HCEC 1CT (cell line): ENCODE data around the gene GPANK1.

Experiments used
- DNase-seq: peaks from one replicate; pipeline ENCODE4 v3.0.0-alpha.2; 2017

Gene GPANK1

DNA sequence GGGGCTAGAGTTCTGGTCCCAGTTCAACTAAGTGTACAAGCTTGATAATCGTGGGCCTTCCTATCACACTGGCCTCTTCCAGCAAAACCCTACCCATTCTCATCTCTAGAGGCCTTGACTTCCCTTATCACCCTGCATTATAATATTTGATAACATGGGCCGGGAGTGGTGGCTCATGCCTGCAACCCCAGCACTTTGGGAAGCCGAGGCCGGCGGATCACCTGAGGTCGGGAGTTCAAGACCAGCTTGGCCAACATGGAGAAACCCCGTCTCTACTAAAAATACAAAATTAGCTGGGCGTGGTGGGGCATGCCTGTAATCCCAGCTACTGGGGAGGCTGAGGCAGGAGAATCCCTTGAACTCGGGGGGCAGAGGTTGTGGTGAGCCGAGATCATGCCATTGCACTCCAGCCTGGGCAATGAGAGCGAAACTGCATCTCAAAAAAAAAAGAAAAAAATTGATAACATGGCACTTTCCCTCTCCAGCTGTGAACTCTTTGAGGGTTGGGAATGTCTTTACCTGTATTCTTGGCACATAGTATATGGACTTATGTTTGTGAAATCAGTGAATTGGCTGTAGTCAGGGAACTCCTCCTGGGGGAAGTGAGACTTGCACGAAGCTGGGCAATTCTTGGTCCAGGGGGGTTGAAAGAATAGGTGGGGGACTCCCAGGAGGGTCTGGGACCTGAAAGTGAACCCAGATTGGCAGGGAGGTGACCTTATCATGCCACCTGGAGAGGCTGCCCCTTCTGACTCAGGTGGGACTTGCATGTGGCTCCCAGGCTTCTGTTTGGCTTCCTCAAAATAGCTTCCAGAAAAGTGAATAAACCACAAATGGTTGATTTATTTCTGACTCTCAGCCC, 3.3 kb downstream of the GPANK1 start:
- no peak for DNase-seq

DNA sequence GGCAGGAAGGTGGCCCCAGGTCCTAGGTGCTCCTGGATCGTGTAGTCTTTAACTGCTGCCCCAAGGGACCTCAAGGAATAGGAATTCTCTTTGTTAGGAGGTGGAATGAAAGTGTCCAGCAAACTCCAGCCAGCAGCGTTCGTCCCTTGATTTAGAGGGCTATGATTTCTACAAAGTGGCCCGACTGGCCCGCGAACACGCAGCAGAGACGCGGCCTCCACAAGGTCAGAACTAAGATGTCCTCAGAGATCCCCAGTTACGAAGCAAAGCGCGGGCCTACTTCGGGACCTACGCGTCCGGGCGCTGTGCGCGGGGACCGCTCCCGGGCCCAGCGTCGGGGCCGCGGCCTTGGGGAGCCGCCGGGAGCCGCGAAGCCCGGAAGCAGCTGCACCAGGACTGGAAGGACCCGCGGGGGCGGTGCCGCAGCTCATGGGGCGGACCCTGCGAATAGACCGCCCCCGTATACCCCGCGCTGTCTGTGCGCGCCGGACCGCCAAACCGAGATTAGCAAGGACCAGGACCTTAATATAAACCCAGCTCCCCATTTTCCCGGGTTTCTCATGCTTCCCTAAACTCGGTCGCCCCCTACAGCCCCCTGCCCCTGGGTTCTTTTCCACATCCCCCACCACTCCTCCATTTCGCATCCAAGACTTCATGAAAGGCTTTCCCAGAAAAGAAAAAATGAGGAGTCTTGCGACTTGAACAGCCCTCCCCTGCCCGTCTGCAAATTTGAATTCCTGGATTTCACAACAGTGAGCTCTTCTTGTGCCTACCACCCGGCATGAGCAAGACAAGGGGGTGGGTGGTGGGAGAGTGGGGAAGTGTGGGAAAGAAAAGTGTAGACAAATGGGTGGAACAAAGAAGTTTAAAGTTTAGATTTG, 4.2 kb downstream of the GPANK1 start, which contains the start of gene C6orf47:
C6orf47 (minus strand) TSS at position 398 of the 881 bp plus-strand sequence. CDS start 831 bp downstream, outside the sequence.
- peak; percentile 85 for DNase-seq

DNA sequence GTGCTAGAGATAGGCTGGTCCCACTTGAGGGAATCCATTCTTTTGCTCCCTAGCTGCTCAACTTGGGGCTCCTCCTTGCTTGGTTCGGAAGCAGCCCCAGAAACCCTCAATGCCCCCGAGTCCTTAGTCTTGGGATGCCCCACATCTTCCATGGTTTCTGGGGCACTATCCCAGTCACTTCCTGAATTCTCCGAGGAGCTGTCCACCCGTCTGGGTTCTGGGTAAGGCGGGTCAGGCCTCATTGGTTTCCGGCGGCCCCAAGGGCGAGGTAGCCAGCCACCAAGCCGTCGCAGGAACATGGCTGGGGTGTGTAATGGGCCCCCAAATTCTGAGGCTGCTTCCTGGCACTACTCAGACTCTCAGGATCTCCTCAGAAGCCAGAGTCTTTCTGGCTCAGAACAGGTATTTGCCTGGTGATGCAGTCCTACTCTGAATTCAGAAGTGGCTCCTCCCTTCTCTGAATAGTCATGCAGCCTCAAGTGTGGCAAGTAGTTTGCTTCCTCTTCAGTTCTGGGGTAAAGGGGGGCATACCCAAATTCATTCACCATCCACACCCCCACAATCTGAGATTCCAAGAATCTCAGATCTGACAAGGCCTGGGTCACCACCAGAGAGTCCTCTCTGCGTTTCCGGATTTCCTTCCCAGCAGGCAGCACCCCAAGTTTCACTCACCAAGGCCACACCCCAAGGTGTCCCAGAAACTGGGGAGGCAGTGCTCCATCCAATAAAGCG, 5.0 kb downstream of the GPANK1 start:
- peak; percentile 47 for DNase-seq

DNA sequence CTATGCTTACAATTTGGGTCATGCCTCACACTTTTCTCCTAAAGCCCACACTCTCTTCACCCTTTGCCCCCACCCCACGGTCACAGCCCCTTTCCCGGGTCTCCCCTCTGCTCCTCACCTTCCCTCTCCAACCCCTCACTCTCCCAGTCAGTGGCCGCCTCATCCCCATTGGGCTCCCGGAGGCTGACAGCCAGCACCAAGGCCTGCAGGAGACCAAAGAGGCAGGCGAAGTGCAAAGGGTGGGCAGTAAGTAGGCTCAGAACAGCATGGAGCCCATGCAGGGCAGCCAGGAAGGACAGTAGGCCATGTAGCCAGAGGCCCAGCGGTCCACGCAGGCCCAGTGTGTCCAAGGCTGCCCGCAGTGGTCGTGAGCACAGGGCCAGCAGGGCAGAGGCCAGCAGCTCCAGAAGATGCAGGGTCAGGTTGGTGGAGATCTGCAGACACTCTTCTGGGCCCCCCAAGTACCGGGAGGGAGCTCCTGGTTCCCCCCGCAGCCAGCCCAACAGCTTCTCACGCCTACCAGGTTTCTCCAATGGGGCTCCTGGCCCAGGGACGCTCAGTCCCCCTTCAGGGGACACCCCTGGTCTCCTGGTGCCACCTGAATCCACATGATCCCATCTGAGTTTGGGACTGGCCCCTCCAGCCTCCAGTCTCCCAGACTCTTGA, 5.7 kb downstream of the GPANK1 start:
- no peak for DNase-seq

DNA sequence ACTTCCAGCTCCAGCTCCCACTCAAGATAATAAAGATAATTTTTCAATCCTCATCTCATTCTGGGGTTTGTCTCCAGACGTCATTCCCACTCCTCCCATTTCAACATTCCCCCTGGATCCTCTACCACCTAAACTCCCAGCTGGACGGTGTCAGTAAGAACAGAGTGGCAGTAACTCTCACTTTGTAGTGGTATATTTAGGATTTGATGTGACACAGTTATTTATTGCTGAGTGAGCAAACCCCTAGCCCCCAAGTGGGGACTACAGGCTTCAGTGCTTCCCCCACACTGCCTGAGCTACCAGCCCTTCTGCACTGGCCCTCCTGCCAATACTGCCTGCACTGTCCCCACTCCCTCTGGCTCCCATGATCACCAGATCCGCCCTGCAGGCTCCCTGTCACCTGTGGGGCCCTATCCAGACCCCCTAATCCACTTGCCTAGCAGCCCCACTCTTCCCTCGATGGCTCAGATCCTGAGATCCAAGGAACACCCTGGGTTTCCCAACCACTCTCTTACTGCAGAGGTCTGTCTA, 6.6 kb downstream of the GPANK1 start:
- no peak for DNase-seq

DNA sequence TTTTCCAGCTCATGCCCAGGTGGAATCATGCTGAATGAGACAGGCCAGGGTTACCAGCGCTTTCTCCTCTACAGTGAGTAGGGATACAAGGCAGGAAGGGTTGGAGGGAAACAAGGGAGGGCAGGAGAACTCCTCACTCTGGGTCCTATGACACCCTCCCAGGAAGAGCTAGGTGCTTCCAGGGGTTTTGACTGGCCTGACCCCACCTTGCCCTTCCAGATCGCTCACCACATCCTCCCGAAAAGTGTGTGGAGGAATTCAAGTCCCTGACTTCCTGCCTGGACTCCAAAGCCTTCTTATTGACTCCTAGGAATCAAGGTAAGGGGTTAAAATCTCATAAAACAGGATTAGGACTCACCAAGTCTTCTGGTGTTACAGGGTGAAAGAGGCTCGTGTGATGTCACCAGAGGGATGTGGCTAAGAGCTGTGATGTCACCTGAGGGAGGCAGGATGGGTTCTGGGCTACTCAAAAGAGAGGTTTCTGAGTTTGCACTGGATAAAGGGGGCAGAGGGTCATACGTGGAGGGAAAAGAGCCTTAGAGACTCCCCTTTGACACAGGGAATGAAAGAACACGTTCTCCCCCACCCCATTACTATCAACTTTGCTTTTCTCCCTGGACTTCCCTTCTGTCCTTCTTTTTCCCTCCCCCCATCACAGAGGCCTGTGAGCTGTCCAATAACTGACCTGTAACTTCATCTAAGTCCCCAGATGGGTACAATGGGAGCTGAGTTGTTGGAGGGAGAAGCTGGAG, 7.2 kb downstream of the GPANK1 start:
- no peak for DNase-seq

DNA sequence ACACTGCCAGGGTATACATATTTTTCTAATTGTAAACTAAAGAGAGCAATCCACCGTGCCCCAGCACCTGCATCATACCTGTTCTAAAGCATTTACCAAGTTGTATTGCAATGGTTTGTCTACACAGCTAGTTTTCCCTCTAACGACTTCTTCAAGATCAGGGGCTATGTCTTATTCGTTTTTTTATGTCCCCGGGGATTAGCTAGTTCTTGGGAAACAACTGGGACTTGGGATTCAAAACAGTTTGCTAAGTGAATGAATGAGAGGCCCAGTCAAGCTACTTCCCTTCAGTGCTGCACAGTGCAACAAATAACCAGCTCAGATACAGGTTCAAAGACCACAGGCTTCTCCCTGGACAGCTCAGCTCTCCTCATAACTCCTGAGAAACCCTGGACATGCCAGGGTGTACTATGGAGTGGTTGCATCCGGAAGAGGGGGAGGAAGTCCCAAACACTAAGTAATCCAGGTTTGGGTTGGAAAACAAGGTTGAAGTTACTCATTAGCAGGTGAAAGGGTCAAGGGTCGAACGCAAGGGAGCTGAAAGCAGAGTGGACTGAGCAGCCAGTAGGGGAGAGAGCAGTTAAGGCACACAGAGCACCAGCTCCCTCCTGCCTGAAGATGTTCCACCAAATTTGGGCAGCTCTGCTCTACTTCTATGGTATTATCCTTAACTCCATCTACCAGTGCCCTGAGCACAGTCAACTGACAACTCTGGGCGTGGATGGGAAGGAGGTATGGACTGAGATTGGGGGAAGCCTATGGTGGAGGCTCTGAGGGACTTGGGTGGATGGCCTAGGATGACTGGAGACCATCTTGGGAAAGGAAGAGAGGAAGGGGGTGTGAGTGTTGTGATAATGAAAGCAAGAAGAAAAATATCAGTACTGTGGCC, 9.2 kb downstream of the GPANK1 start, which contains the start of gene APOM:
APOM (plus strand) TSS at position 546 of the 889 bp plus-strand sequence; CDS start at position 619, 73 bp downstream.
- DNase-seq = no peak

DNA sequence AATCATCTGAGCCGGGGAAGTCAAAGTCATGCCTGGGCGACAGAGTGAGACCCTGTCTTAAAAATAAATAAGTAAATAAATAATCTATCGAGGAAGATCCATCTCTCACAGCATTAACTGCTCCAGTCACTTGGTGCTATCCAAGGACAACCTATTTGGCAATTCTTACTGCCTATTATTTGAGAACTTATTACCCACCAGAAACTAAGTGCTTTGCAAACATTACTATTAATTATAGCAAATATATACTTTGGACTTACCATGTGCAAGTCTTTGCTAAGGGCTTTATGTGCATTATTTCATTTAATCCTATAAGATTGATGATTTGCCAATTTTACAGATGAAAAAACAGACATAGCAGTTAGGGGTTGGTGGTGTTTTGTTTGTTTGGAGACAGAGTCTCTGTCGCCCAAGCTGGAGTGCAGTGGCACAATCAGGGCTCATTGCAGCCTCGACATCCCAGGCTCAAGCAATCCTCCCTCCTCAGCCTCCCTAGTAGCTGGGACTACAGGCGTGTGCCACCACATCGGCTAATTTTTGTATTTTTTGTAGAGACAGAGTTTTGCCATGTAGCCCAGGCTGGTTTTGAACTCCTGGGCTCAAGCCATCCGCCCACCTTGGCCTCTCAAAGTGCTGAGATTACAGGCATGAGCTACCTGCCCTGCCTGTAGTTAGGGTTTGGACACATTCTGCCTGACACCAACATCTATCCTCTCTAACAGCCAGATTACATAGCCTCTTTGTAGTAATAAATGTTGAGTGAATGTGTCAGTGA, 10.0 kb downstream of the GPANK1 start:
- no peak for DNase-seq

DNA sequence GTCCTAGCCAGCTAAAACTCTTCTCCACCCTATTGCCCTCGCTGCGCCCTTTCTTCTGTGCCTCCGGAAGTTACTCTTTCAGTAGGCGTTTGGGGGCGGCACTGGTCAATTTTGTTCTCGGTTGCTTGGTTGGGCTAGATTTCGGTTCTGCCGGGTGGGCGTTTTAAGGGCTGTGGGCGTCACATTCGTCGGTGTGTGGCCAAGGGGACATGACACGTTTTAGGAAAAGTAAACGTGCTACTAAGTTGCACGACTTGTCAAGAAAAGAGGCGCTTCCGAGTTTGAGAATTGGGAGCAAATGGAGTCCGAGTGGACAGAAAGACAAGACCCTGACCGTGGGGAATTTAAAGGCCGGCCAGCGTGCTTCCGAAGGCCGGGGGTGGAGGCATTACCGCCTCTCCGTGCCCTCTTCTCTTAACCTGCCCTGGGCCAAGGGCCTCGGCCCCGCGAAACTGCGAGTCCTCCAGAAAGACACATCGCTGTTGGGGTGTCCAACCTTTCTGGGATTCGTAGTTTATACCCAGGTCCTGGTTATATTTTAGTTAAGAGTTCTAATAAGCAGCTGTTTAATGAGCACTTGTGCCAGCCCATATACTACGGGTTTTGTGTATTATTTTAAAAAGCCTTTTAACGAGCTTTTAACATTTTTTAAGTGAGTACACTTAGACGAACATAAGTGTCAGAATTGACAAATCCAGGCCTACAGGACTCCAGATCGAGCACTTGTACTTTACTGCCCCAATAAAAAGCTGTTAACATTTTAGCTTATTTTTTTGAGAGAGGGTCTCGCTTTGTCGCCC, 11.7 kb downstream of the GPANK1 start:
- peak; percentile 87 for DNase-seq

DNA sequence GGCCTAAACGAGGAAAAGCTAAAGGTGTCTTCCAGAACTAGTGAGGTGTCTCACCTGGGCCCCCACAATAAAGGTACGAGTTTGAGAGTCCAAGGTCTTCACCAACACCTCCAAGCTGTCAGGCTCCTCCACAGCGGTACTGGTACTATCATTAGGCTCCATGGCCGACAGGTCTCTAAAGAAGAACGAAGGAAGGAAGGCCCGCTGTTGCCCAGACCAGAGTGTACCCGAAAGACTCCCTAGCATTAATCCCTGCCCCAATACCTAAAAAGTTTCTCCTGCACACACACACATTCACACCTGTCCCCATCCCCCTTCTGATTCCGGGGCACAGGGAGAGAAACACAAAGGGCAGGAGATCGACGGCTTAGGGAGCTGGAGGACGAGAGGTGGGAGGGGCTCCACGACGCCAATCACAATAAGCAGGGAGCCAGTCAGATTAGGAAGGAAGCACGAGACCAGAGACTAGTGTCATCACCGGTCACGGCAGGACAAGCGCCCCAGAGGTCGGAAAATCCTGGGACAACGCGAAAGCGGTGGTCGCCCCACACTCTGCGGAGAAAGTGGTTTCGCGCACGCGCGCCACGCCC, 13.1 kb downstream of the GPANK1 start:
- peak; percentile 77 for DNase-seq

DNA sequence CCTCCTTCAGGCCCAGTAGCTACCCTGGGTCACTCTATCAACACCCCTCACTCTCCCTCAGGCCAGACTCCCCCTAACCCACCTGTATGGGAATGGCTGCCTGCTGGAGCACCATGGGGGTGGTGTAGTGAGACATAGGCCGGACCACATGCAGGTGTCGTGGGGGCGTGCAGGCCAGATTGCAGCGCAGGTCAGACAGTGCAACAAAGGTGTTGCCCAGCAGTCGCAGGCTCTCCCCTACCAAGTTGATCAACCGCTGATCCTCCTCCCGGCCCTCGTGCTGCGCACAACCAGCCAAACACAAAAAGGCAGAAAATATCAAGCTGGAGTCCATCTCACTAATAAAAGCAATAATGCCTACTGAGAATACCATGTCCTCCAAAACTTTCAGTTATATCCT, 19.5 kb downstream of the GPANK1 start:
- DNase-seq = no peak

DNA sequence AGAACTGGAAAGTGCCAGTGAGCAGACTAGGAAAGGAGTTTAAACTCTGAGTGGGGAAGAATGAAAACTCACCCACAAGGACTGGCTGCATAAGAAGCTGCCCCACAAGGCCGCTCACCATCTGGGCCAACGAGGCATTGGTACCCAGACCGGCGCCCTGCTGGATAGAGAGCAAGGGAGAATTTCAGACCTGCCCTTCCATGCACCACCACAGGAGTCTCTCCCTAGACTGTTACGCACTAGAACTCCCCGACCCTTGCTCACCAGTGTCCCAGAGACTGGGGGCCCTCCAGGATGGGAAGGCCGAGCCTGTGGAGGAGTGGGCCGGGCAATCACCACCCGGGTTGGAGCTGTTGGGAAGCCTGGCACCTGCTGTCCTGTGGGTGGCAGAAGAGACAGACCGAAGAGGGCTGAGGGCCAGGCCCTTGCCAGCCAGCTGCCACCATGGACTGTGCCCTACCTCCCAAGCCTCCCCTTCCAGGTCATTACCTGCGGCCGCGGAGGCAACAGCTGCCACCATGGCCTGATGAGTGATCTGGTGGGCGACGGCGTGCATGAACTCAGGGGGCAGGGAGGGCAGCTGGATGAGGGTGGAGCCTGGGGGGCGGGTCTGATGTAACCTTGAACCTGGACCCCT, 20.9 kb downstream of the GPANK1 start:
- DNase-seq = peak; percentile 0

DNA sequence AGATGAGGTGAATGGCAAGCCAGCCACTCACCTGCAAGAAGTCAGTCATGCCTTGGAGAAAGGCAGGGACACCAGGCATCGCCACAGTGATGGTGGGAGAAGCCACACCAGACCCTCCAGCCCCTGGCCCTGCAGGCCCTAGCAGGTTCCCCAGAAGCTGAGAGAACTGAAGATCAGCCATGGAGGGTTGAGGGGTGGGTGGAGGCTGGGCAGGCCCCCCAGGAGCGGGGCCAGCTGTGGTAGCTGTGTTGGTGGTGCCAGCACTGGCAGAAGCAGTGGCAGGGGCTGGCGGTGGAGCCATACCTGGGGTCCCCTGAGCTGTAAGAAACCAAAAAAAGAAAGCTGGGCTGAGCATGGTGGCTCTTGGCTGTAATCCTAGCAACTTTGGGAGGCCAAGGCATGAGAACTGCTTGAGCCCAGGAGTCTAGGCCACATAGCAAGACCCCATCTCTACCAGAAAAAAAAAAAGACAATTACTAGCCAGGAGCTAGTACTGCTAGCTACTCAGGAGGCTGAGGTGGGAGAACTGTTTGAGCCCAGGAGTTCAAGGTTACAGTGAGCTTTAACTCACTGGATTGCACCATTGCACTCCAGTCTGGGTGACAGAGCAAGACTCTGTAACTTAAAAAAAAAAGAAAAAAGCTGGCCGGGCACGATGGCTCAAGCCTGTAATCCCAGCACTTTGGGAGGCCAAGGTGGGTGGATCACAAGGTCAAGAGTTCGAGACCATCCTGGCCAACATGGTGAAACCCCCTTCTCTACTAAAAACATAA, 21.8 kb downstream of the GPANK1 start:
- DNase-seq = no peak

DNA sequence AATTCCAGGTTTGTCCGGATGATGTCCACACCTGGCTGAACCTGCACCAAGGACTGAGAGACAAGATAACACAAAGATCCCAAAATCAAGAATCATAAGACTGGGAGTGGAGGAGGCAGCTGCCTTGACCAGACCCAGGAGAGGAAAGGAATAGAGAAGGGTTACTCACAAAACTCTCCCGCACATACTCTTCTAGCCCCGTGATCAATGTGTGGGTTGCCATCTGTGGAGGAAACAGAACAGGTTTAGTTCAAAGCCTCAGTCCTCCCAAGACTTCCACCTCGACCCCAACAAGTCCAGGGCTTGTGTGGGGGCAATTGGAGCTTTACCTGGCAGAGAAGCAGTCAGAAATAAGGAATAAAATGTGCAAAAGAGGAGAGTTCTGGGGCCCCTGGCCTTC, 23.4 kb downstream of the GPANK1 start:
- DNase-seq = no peak

DNA sequence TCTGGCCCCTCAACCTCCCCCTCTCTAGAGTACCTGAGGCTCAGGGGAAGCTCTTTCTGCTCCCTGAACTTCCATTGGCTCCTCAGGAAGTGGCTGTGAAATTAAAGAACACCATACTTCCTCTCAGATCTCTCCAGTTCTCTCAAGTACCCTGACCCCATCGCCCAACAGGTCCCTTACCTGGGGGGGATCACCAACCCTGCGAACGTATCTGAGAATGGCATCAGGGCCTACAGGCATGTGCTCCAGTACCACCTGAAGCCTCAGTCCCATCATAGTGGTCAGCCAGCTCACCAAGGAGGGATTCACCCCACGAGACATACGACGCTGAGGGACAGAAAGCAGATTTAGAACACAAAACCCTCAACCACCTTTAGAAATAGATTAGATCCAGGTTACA, 24.2 kb downstream of the GPANK1 start:
- no peak for DNase-seq

DNA sequence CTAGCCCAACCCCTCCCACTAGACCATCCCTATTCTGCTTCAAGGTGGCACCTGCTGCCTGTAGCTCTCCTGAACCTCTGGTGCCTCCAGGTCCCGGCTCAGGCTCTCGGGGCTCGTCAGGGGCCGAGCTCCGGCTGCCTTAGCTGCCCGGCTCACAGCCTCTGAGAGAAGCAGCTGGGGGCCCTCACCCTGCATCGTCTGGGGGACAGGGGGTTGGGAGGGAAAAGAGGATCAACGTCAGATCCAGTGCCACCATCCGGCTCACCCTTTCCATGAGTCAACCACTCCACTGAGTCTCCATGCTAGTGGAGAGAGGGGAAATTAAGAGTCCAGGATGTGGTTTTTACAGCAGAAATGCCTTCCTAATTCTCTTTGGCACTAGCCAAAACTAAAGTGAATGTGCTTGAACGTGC, 25.3 kb downstream of the GPANK1 start:
- peak; percentile 63 for DNase-seq

DNA sequence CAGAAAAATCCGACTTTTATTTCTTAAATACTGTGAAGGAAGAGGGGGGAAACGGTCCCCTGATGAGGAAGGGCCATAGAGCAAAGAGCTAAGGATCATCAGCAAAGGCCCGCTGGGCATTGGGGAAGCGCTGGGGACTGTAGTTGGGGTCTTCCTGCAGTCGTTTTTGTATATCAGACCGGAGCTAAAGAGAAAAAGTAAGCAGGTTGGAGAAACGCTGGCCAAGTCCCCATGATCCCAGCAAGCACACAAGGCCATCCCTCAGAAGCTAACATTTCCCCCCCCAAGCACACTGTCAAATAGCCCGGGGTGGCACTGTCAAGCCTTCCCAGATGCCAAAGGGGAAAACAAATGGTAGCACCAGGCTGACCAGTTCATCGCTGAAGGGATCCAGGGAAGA, 25.8 kb downstream of the GPANK1 start:
- peak; percentile 0 for DNase-seq
